Adrenal gland (tissue), 12 donors: Measurements from ENCODE around the gene AP2S1. TPM values are rescaled to one million over a fixed set of nuclear protein-coding genes. Genes with fewer than 3 reads are reported as not detected.

Experiments
- DNase-seq, 7 donors: peaks; one replicate each; pipeline ENCODE4 v3.0.0-alpha.2; 2019 to 2020
- H3K27ac ChIP-seq, 5 donors: fragments of 200-600 bp; sonication (generic) in 4 of 5; 1 replicate in 3 of 5; 2 replicates in 2 of 5; pipeline versions ENCODE4 v1.5.1 to v1.8.0; 2016 to 2020; ENCODE audit warnings: mild to moderate bottlenecking in 1 of 5
- H3K27me3 ChIP-seq: fragments of 200-600 bp; 2 replicates; pipeline ENCODE4 v1.8.0; 2021
- H3K36me3 ChIP-seq, 2 donors: fragments of 200-600 bp; replicated peaks in 1 of 2; 1 replicate in 1 of 2; 2 replicates in 1 of 2; pipeline versions ENCODE4 v1.5.1 to v1.8.0; 2018 to 2022
- H3K4me1 ChIP-seq, 2 donors: fragments of 200-600 bp; replicated peaks in 1 of 2; 1 replicate in 1 of 2; 2 replicates in 1 of 2; pipeline versions ENCODE4 v1.5.1 to v1.8.0; 2018 to 2021
- H3K4me3 ChIP-seq, 4 donors: fragments of 200-600 bp; sonication (generic) in 3 of 4; one replicate each; pipeline ENCODE4 v1.5.1; 2016 to 2018
- H3K9me3 ChIP-seq, 3 donors: fragments of 200-600 bp; sonication (generic) in 1 of 3; replicated peaks in 1 of 3; 1 replicate in 2 of 3; 2 replicates in 1 of 3; pipeline versions ENCODE4 v1.5.1 to v1.8.0; 2016 to 2021
- POLR2A ChIP-seq, 2 donors: fragments of 450-650 bp; IDR thresholded peaks; one replicate each; pipeline ENCODE4 v1.6.1; 2017; ENCODE audit warnings: antibody characterized with exemption in 2 of 2, mild to moderate bottlenecking in 2 of 2, moderate library complexity in 1 of 2
- WGBS, 4 donors: extraction: QIAGEN DNeasy Blood & Tissue Kit in 2 of 4; methylation state at CpG; one replicate each; pipeline versions ENCODE4 v1.1.5 to v1.1.7; 2013 to 2017; 5-methylcytosine and 5-hydroxymethylcytosine counted together
- intact Hi-C, 2 donors: fragments of 100-400 bp; cut with DNase I; formaldehyde crosslinking; loops; one replicate each; pipeline versions ENCODE4 v1.14.1 to v1.15.0; 2022 to 2023
- polyA plus RNA-seq, 3 donors: library from polyadenylated mRNA; stranded (reverse); fragments of 200-250 nt in 2 of 3; fragments of 350-450 nt in 1 of 3; fragmentation: Illumina TruSeq in 1 of 3; extraction: RNeasy Lipid Tissue Mini Kit (QIAGEN cat#74804) in 1 of 3; gene quantifications; one replicate each; pipeline ENCODE4 v1.2.3, GENCODE V29; 2013 to 2014
- total RNA-seq, 9 donors: library from RNA; depleted of rRNA in 4 of 9; stranded (reverse); fragments of >200 nt in 4 of 9; fragments of 120-200 nt in 1 of 9; fragmentation: NEBNext Ultra II Directional in 1 of 9; extraction: Animal tissue kit (Norgen Biotek cat#: 25700) in 1 of 9; gene quantifications; one replicate each; pipeline versions ENCODE4 v1.1.0 to v1.2.4, GENCODE V29; 2013 to 2023
- TF ChIP-seq, protein P1 (sequence below), 6 experiments: fragments of 450-650 bp in 4 of 6; fragments of 200-600 bp in 2 of 6; sonication (generic) in 1 of 6; IDR thresholded peaks; 1 replicate in 5 of 6; 2 replicates in 1 of 6; pipeline versions ENCODE4 v1.5.1 to v1.8.0; 2016 to 2021; ENCODE audit warnings: antibody characterized with exemption in 6 of 6, mild to moderate bottlenecking in 2 of 6, moderate library complexity in 1 of 6
- donor health status: healthy with polysubstance abuse.
- donor health status: Bipolar disorder and iron deficiency.
- donor health status: DM: yes; HTN: yes; CAD: no.
- donor health status: DM: no; HTN: no; CAD: no.
- donor health status: DM: no; HTN: no; CAD: no.
- donor health status: DM: yes; HTN: yes; CAD: no.

AP2S1 gene
- total and polyA plus RNA-seq, 12 donors = 91.1 to 216 (median 166) TPM

DNA sequence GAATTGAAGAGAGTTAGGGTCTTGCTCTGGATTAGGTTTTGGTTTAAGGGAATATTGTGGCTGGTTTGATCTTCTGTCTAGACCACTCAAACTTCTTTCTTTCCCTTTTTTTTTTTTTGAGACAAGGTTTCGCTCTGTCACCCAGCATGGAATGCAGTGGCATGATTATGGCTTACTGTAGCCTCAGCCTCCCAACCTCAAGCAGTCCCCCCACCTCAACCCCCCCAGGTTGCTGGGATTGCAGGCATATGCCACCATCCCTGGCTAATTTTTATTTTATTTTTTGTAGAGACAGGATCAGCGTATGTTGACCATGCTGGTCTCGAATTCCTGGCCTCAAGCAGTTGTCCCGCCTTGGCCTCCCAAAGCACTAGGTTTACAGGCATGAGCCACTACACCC, 31.4 kb upstream of the AP2S1 start:
- TF ChIP-seq, protein P1, sequence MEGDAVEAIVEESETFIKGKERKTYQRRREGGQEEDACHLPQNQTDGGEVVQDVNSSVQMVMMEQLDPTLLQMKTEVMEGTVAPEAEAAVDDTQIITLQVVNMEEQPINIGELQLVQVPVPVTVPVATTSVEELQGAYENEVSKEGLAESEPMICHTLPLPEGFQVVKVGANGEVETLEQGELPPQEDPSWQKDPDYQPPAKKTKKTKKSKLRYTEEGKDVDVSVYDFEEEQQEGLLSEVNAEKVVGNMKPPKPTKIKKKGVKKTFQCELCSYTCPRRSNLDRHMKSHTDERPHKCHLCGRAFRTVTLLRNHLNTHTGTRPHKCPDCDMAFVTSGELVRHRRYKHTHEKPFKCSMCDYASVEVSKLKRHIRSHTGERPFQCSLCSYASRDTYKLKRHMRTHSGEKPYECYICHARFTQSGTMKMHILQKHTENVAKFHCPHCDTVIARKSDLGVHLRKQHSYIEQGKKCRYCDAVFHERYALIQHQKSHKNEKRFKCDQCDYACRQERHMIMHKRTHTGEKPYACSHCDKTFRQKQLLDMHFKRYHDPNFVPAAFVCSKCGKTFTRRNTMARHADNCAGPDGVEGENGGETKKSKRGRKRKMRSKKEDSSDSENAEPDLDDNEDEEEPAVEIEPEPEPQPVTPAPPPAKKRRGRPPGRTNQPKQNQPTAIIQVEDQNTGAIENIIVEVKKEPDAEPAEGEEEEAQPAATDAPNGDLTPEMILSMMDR (IDR thresholded peaks at IDR 0.05) = no peak
- no peak for TF ChIP-seq POLR2A (IDR thresholded peaks at IDR 0.05)
- Histone ChIP-seq H3K4me3 (no peak overlapping the region), H3K4me1 (peaks cover 0 to 18% of the 10 kb centered on the region in 2 donors), H3K9me3 (no peaks in the 10 kb centered on the region), H3K27me3 (no peaks in the 10 kb centered on the region), H3K27ac (no peak overlapping the region), H3K36me3 (no peaks in the 10 kb centered on the region)
- WGBS, 4 donors = 93 to 98% (median 96%) methylated on average over 4 of the region's 4 CpGs
- DNase-seq = no peak
- intact Hi-C loops = no loop called here

GRCh38 chr19:46881092-46881491, 30.4 kb upstream of the AP2S1 start:
- Histone ChIP-seq H3K4me3 (no peak overlapping the region), H3K4me1 (peaks cover 0 to 10% of the 10 kb centered on the region in 2 donors), H3K9me3 (no peaks in the 10 kb centered on the region), H3K36me3 (no peaks in the 10 kb centered on the region), H3K27ac (no peak overlapping the region), H3K27me3 (no peaks in the 10 kb centered on the region)
- TF ChIP-seq, protein P1 (IDR thresholded peaks at IDR 0.05) = no peak
- no peak for TF ChIP-seq POLR2A (IDR thresholded peaks at IDR 0.05)
- intact Hi-C loops = no loop called here
- WGBS, 4 donors = 86 to 97% (median 95%) methylated on average over 4 of the region's 4 CpGs
- DNase-seq = no peak

DNA sequence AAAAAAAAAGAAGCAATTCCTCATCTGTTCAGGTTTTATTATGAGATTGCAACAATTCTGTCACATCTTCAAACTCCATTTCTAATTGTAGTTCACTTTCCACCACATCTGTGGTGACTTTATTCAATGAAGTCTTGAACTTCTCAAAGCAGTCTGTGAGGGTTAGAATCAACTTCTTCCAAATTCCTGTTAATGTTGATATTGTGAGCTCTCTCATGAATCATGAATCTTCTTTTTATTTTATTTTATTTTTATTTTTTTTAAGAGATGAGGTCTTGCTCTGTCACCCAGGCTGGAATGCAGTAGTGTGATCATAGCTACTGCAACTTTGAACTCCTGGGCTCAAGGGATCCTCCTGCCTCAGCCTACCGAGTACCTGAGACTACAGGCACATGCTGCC, 29.8 kb upstream of the AP2S1 start:
- peaks cover 0 to 3% of the 10 kb centered on the region in 2 donors for H3K4me1 ChIP-seq
- WGBS, 4 donors = 98 to 100% (median 100%) methylated on average over 1 of the region's 1 CpG
- TF ChIP-seq, protein P1 (IDR thresholded peaks at IDR 0.05) = no peak
- TF ChIP-seq POLR2A (IDR thresholded peaks at IDR 0.05) = no peak
- DNase-seq = no peak
- H3K4me3 ChIP-seq = no peak overlapping the region
- H3K9me3 ChIP-seq = no peaks in the 10 kb centered on the region
- H3K27me3 ChIP-seq = no peaks in the 10 kb centered on the region
- no peaks in the 10 kb centered on the region for H3K36me3 ChIP-seq
- intact Hi-C loops = no loop called here
- H3K27ac ChIP-seq = no peak overlapping the region

DNA sequence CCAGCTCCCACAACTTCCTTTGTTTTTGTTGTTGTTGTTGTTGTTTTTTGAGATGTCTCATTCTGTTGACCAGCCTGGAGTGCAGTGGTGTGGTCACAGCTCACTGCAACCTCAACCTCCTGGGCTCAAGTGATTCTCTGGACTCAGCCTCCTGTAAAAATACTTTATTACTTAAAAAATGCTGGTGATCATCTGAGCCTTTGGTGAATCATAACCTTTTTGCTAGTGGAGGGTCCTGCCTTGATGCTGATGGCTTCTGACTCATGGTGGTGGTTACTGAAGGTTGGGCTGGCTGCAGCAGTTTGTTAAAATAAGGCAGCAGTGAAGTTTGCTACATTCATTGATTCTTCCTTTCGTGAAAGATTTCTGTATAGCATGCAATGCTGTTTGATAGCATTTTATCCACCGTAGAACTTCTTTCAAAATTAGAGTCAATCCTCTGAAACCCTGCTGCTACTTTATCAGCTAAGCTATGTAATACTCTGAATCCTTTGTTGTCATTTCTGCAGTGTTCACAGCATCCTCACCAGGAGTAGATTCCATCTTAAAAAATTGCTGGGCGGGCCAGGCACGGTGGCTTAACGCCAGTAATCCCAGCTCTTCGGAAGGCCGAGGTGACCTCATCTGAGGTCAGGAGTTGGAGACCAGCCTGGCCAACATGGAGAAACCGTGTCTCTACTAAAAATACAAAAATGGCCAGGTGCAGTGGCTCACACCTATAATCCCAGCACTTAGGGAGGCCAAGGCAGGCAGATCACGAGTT, 28.1 kb upstream of the AP2S1 start:
- Histone ChIP-seq H3K9me3 (no peaks in the 10 kb centered on the region), H3K4me3 (no peak overlapping the region), H3K36me3 (no peaks in the 10 kb centered on the region), H3K27me3 (no peaks in the 10 kb centered on the region), H3K4me1 (peaks cover 0 to 4% of the 10 kb centered on the region in 2 donors), H3K27ac (no peak overlapping the region)
- peak in 1 of 7 donors; percentile 21 for DNase-seq
- intact Hi-C loops = no loop called here
- TF ChIP-seq, protein P1 (IDR thresholded peaks at IDR 0.05) = no peak
- no peak for TF ChIP-seq POLR2A (IDR thresholded peaks at IDR 0.05)
- WGBS, 4 donors = 43 to 62% (median 58%) methylated on average over 9 of the region's 9 CpGs
